HuH-7 (cell line): ENCODE data around the gene PCDHGA6.

Experiments
- DNase-seq: peaks from one replicate; pipeline ENCODE4 v3.0.0; 2011; ENCODE audit warnings: low spot score

The PCDHGA6 gene

DNA sequence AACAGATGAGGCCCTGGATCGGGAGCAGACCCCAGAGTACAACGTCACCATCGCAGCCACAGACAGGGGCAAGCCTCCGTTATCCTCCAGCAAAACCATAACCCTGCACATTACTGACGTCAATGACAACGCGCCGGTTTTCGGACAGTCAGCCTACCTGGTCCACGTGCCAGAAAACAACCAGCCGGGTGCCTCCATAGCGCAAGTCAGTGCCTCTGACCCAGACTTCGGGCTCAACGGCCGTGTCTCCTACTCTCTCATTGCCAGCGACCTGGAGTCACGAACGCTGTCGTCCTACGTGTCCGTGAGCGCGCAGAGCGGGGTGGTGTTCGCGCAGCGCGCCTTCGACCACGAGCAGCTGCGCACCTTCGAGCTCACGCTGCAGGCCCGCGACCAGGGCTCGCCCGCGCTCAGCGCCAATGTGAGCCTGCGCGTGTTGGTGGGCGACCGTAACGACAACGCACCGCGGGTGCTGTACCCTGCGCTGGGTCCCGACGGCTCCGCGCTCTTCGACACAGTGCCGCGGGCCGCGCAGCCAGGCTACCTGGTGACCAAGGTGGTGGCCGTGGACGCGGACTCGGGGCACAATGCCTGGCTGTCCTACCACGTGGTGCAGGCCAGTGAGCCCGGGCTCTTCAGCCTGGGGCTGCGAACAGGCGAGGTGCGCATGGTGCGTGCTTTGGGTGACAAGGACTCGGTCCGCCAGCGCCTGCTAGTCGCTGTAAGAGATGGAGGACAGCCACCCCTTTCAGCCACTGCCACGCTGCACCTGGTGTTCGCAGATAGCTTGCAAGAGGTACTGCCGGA, 45.6 kb downstream of the PCDHGA6 start:
- DNase-seq = no peak

- DNase-seq = no peak
These were observed 47.3 kb downstream of the PCDHGA6 start, which contains the start of gene PCDHGA11 for GRCh38 chr5:141420855-141421488. Gene PCDHGA11 (plus strand): TSS chr5:141421051. CDS start chr5:141421228, 177 bp downstream.

- no peak for DNase-seq
These were observed 47.8 kb downstream of the PCDHGA6 start for GRCh38 chr5:141421489-141421855.

DNA sequence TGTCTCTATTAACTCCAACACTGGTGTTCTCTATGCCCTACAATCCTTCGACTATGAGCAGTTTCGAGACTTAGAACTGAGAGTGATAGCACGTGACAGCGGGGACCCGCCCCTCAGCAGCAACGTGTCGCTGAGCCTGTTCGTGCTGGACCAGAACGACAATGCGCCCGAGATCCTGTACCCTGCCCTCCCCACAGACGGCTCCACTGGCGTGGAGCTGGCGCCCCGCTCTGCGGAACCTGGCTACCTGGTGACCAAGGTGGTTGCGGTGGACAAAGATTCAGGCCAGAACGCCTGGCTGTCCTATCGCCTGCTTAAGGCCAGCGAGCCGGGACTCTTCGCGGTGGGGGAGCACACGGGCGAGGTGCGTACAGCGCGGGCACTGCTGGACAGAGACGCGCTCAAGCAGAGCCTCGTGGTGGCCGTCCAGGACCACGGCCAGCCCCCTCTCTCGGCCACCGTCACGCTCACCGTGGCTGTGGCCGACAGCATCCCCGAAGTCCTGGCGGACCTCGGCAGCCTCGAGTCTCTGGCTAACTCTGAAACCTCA, 49.1 kb downstream of the PCDHGA6 start:
- no peak for DNase-seq

DNA sequence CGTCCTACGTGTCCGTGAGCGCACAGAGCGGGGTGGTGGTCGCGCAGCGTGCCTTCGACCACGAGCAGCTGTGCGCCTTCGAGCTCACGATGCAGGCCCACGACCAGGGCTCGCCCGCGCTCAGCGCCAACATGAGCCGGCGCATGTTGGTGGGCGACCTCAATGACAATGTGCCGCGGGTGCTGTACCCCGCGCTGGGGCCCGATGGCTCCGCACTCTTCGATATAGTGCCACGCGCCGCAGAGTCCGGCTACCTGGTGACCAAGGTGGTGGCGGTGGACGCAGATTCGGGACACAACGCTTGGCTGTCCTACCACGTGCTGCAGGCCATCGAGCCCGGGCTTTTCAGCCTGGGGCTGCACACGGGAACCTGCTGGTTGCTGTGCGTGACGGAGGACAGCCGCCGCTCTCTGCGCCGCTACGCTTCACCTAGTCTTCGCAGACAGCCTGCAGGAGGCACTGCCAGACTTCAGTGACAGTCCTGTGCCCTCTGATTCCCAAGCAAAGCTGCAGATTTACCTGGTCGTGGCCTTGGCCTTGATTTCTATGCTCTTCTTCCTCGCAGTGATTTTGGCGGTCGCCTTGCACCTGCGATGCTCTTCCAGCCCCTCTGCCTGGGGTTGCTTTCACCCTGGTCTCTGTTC, 54.2 kb downstream of the PCDHGA6 start:
- DNase-seq = no peak
